SK-N-SH (cell line): Measurements from ENCODE around the gene PGM5.
"Not testable (repeated sequence)": the region's sequence is repeated elsewhere in the genome, so short reads cannot be mapped to it uniquely, and the experiment has no call there.

Experiments used
- RCOR1 ChIP-seq: fragments of 150-350 bp; IDR thresholded peaks from 2 replicates; pipeline ENCODE4 v1.6.1; 2017; ENCODE audit warnings: antibody characterized with exemption, low read length
- TF ChIP-seq, protein P1 (sequence below): fragments of 200-600 bp; sonication (generic); IDR thresholded peaks from 2 replicates; pipeline ENCODE4 v1.6.1; 2017; ENCODE audit warnings: antibody characterized with exemption, mild to moderate bottlenecking, moderate library complexity
- TF ChIP-seq, protein P2 (sequence below): IDR thresholded peaks from 2 replicates; pipeline ENCODE4; 2012

DNA sequence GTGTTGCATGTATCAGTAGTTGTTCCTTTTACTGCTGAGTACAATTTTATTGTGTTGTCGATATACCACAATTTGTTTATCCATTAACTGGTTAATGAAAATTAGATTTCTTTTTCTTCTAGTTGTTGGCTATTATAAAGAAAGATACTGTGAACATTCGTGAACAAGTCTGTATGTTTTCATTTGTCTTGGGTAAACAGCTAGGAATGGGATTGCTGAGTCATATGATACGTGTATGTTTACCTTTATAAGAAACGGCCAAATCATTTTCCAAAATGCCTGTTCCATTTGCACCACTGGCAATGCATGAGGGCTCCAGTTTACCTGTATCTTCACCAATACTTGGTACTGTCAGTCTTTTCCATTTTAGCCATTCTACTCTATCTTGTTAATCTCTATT lies 33.1 kb downstream of the PGM5 start:
- TF ChIP-seq, protein P1, sequence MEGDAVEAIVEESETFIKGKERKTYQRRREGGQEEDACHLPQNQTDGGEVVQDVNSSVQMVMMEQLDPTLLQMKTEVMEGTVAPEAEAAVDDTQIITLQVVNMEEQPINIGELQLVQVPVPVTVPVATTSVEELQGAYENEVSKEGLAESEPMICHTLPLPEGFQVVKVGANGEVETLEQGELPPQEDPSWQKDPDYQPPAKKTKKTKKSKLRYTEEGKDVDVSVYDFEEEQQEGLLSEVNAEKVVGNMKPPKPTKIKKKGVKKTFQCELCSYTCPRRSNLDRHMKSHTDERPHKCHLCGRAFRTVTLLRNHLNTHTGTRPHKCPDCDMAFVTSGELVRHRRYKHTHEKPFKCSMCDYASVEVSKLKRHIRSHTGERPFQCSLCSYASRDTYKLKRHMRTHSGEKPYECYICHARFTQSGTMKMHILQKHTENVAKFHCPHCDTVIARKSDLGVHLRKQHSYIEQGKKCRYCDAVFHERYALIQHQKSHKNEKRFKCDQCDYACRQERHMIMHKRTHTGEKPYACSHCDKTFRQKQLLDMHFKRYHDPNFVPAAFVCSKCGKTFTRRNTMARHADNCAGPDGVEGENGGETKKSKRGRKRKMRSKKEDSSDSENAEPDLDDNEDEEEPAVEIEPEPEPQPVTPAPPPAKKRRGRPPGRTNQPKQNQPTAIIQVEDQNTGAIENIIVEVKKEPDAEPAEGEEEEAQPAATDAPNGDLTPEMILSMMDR, result not testable (repeated sequence)
- not testable (repeated sequence) for TF ChIP-seq RCOR1
- TF ChIP-seq, protein P2, sequence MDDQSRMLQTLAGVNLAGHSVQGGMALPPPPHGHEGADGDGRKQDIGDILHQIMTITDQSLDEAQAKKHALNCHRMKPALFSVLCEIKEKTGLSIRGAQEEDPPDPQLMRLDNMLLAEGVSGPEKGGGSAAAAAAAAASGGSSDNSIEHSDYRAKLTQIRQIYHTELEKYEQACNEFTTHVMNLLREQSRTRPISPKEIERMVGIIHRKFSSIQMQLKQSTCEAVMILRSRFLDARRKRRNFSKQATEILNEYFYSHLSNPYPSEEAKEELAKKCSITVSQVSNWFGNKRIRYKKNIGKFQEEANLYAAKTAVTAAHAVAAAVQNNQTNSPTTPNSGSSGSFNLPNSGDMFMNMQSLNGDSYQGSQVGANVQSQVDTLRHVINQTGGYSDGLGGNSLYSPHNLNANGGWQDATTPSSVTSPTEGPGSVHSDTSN, result not testable (repeated sequence)
